Measurements from ENCODE around the gene ZNG1C.
"Not testable (repeated sequence)": the region's sequence is repeated elsewhere in the genome, so short reads cannot be mapped to it uniquely, and the experiment has no call there.

The ZNG1C gene

GRCh38 chr9:68241683-68242082, at the start of gene ZNG1C:
Gene ZNG1C, plus strand, starts transcription at chr9:68241983. Its CDS starts 49 bp downstream, at chr9:68242032.
- FAIRE-seq, result peak; percentile 78

- not testable (repeated sequence) for FAIRE-seq
These were observed 654 bp downstream of the ZNG1C start for GRCh38 chr9:68242437-68242836.

GRCh38 chr9:68281041-68281440, 39.3 kb downstream of the ZNG1C start:
- FAIRE-seq, result not testable (repeated sequence)

- not testable (repeated sequence) for FAIRE-seq
These were observed 60.8 kb downstream of the ZNG1C start, which contains the start of gene FOXD4L3 for GRCh38 chr9:68302567-68302966. Gene FOXD4L3, plus strand, starts transcription at chr9:68302867. Its CDS starts 85 bp downstream, at chr9:68302952.

- not testable (repeated sequence) for FAIRE-seq
These were observed 62.0 kb downstream of the ZNG1C start for GRCh38 chr9:68303771-68304170.

GRCh38 chr9:68304212-68304611, 62.4 kb downstream of the ZNG1C start:
- not testable (repeated sequence) for FAIRE-seq

- peak; percentile 57 for FAIRE-seq
These were observed 63.0 kb downstream of the ZNG1C start for GRCh38 chr9:68304777-68305176.

GRCh38 chr9:68305680-68306285, 64.0 kb downstream of the ZNG1C start:
- not testable (repeated sequence) for FAIRE-seq

- FAIRE-seq, result not testable (repeated sequence)
These were observed 64.7 kb downstream of the ZNG1C start for GRCh38 chr9:68306391-68306964.

- not testable (repeated sequence) for FAIRE-seq
These were observed 65.3 kb downstream of the ZNG1C start for GRCh38 chr9:68307127-68307526.

- FAIRE-seq, result not testable (repeated sequence)
These were observed 65.9 kb downstream of the ZNG1C start for GRCh38 chr9:68307654-68308053.

- not testable (repeated sequence) for FAIRE-seq
These were observed 69.4 kb downstream of the ZNG1C start for GRCh38 chr9:68311208-68311607.

- not testable (repeated sequence) for FAIRE-seq
These were observed 76.4 kb downstream of the ZNG1C start for GRCh38 chr9:68318209-68318608.

GRCh38 chr9:68323749-68324148, 82.0 kb downstream of the ZNG1C start:
- FAIRE-seq, result not testable (repeated sequence)

GRCh38 chr9:68324518-68324917, 82.7 kb downstream of the ZNG1C start:
- not testable (repeated sequence) for FAIRE-seq

GRCh38 chr9:68329106-68329505, 87.3 kb downstream of the ZNG1C start:
- not testable (repeated sequence) for FAIRE-seq

- FAIRE-seq, result not testable (repeated sequence)
These were observed 88.9 kb downstream of the ZNG1C start for GRCh38 chr9:68330531-68331173.

GRCh38 chr9:68332122-68332521, 90.3 kb downstream of the ZNG1C start:
- not testable (repeated sequence) for FAIRE-seq

- peak; percentile 94 for FAIRE-seq
These were observed 94.2 kb downstream of the ZNG1C start for GRCh38 chr9:68335935-68336334.

GRCh38 chr9:68336639-68337339, 95.0 kb downstream of the ZNG1C start:
- FAIRE-seq, result peak; percentile 92

GRCh38 chr9:68338000-68338399, 96.2 kb downstream of the ZNG1C start:
- not testable (repeated sequence) for FAIRE-seq

- not testable (repeated sequence) for FAIRE-seq
These were observed 100.7 kb downstream of the ZNG1C start for GRCh38 chr9:68342265-68343025.
